ENCODE data around the gene RAD51B. TPM values are rescaled to one million over a fixed set of nuclear protein-coding genes. Genes with fewer than 3 reads are reported as not detected.

RAD51B gene
- total RNA-seq, 1 experiment from 2014 or later = 16.7 TPM

DNA sequence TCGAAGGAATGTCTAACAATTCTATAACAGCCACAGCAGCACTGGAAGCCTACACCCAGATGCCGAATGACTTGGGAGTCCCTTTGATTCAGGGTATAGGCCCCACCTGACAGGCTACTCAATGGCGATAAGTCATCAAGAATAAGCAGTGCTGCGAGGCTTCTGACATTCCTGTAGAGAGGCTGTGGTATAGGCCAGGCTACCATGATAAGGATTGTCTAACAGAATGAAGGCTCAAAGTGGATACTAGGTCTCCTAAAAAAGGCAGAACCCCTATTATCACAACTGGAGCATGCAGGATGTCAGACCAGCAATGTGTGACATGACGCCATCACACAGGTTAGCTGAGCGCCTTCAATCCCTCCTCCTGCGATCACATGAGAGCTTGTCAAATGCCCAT lies 920.1 kb downstream of the RAD51B start:
- H4K8ac ChIP-seq (replicated peaks; ENCODE audit: insufficient read length, low read depth, low read length) = no peak overlapping the region
- H4K20me1 ChIP-seq (ENCODE audit: control insufficient read depth, insufficient read depth, insufficient read length) = no peaks in the 10 kb centered on the region
- no peak overlapping the region for H3K4me2 ChIP-seq (ENCODE audit: insufficient read depth, insufficient read length, low read length)
- H3K9me3 ChIP-seq (ENCODE audit: control insufficient read depth, low read depth, low read length) = no peaks in the 10 kb centered on the region
- H4K5ac ChIP-seq (ENCODE audit: insufficient read length, low read depth, low read length) = no peak overlapping the region
- H2BK20ac ChIP-seq (ENCODE audit: low read depth, low read length, poor library complexity, severe bottlenecking) = no peak overlapping the region
- H3K27ac ChIP-seq (ENCODE audit: insufficient read length, low read depth, low read length) = no peak overlapping the region
- H3K27ac Mint-ChIP-seq = no peak overlapping the region; a peak in 1 of 7 replicates
- H3K4ac ChIP-seq (ENCODE audit: low read depth, low read length) = no peak overlapping the region
- no peaks in the 10 kb centered on the region for H3K27me3 ChIP-seq (ENCODE audit: insufficient read depth, low read length)
- no peak overlapping the region for H3K56ac ChIP-seq (ENCODE audit: insufficient read length, low read depth, low read length)
- H3T11ph ChIP-seq (ENCODE audit: low read length) = no peak overlapping the region
- H3K9me3 Mint-ChIP-seq = peaks cover 7 to 12% of the 10 kb centered on the region in 2 experiments; a peak in 4 of 5 replicates
- peaks cover 9% of the 10 kb centered on the region for H3K27me3 Mint-ChIP-seq (ENCODE audit: low read depth)
- no peak overlapping the region for H3K9ac ChIP-seq (ENCODE audit: extremely low read depth, insufficient read length, low read length)
- no peak for DNase-seq
- H3K4me3 Mint-ChIP-seq = no peak overlapping the region
- peaks cover 0 to 5% (median 0%) of the 10 kb centered on the region in 3 experiments; a peak in 2 of 7 replicates for H3K36me3 Mint-ChIP-seq (ENCODE audit: insufficient read depth in 1 of 3, low read depth in 3 of 3)
- peaks cover 0 to 17% of the 10 kb centered on the region in 2 experiments; a peak in 3 of 4 replicates for H3K4me1 Mint-ChIP-seq
- H2AFZ ChIP-seq (ENCODE audit: low read length) = no peak overlapping the region
- H2BK15ac ChIP-seq (ENCODE audit: low read depth, low read length) = no peak overlapping the region
- no CpG with 5 or more reads among the region's 7 CpGs for WGBS (ENCODE audit: extremely low coverage, insufficient read length, low lambda C conversion rate)
- no peak overlapping the region for H4K91ac ChIP-seq (ENCODE audit: insufficient read length, low read depth, low read length)
- H2BK12ac ChIP-seq (ENCODE audit: insufficient read length, low read depth, low read length) = no peak overlapping the region
- H3K4me1 ChIP-seq (ENCODE audit: insufficient read depth, low read length) = no peaks in the 10 kb centered on the region
- H3K18ac ChIP-seq (ENCODE audit: insufficient read length, low read depth, low read length) = no peak overlapping the region
- H2AK5ac ChIP-seq (ENCODE audit: insufficient read length, low read length) = no peak overlapping the region
- no peak overlapping the region for H3K14ac ChIP-seq (ENCODE audit: insufficient read depth, low read length)
- no peak overlapping the region for H2BK120ac ChIP-seq (ENCODE audit: low read depth, low read length, poor library complexity, severe bottlenecking)
- H3K79me2 ChIP-seq (ENCODE audit: insufficient read depth, low read length) = no peaks in the 10 kb centered on the region
- no peak overlapping the region for H2BK5ac ChIP-seq (ENCODE audit: insufficient read length, low read length)
- no peaks in the 10 kb centered on the region for H3K79me1 ChIP-seq (ENCODE audit: insufficient read depth, low read depth, low read length, poor library complexity, severe bottlenecking)
- no peak overlapping the region for H3K23ac ChIP-seq (ENCODE audit: insufficient read length, low read depth, low read length)
- no peaks in the 10 kb centered on the region for H3K23me2 ChIP-seq (ENCODE audit: insufficient read length, low read depth, low read length, poor library complexity, severe bottlenecking)
- TF ChIP-seq, protein P1, sequence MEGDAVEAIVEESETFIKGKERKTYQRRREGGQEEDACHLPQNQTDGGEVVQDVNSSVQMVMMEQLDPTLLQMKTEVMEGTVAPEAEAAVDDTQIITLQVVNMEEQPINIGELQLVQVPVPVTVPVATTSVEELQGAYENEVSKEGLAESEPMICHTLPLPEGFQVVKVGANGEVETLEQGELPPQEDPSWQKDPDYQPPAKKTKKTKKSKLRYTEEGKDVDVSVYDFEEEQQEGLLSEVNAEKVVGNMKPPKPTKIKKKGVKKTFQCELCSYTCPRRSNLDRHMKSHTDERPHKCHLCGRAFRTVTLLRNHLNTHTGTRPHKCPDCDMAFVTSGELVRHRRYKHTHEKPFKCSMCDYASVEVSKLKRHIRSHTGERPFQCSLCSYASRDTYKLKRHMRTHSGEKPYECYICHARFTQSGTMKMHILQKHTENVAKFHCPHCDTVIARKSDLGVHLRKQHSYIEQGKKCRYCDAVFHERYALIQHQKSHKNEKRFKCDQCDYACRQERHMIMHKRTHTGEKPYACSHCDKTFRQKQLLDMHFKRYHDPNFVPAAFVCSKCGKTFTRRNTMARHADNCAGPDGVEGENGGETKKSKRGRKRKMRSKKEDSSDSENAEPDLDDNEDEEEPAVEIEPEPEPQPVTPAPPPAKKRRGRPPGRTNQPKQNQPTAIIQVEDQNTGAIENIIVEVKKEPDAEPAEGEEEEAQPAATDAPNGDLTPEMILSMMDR (conservative IDR thresholded peaks at IDR 0.05) = no peak
